HG03097 (cell line): ENCODE data around the gene MIPOL1.
"Not testable (repeated sequence)": the region's sequence is repeated elsewhere in the genome, so short reads cannot be mapped to it uniquely, and the experiment has no call there.

Experiments
- ATAC-seq: cut with Tn5 transposase; IDR thresholded peaks from one replicate; pipeline ENCODE4 v1.9.1; 2021; ENCODE audit not compliant: unreplicated experiment, low FRiP score

The MIPOL1 gene

DNA sequence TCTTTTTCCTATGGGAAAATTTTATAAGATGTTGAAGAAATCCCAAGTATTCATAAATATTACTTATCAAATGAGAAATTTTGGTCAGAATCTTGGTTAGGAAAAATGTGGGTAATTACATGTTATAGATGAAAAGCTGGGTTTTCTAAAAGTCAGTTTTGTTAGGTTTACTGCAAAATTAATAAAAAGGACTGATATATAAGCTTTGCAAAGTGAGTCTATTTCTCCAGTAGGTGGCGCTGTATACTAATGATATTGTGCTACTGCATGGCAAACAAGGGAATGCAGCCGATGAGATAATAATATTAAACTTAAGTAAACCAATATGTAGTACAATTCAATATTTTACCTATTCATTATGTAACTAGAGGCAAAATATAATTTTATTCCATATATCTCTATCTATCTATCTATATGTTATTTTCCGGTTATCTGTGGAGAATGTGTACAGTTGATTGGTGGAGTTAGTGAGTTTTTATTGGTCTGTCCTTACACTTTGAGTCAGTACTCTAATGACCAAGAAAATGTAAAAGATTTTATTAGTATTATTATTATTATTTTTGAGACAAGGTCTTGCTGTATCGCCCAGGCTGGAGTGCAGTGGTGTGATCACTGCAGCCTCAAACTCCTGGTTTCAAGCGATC lies 32.9 kb downstream of the MIPOL1 start:
- no peak for ATAC-seq

DNA sequence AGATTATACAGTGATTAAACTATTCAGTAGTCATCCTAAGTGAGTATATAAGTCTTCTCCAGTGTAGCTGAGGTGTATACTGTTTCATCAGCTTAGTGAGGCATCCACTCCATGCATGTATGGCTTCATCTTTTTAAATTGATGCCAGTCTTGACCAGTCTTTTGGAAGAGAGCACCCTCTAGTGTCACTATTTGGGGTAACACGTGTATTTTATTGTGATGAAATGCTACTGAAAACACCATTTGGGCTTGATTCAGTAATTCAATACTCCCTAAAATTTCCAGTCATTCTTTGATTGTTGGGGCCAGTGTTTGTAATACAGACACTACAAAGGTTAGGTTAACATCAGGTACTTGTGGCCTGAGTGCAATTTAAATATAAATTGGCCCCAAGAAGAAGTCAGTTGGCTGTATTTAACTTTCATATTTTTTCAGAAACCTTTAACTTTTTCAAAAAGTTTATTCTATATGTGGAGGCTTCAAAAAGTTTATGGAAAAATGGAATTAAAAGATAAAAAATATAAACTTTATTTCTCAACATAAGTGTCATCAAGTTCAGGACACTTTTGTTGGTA lies 35.3 kb downstream of the MIPOL1 start:
- ATAC-seq: no peak

DNA sequence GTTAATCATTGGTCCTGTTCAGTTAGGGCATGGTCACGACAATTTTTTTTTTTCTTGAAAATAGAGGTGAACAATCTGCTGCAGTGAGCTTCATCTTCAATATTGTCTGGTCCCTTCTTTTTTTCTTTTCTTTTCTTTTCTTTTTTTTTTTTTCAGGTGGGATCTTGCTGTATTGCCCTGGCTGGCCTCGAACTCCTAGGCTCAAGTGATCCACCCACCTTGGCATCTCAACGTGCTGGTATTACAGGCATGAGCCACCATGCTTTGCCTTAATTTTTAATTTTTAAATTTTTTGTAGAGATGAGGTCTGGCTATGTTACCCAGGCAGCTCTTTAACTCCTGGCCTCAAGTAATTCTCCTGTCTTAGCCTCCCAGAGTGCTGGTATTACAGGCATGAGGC lies 36.5 kb downstream of the MIPOL1 start:
- ATAC-seq: no peak

GRCh38 chr14:37236044-37236443 lies 38.3 kb downstream of the MIPOL1 start:
- not testable (repeated sequence) for ATAC-seq

DNA sequence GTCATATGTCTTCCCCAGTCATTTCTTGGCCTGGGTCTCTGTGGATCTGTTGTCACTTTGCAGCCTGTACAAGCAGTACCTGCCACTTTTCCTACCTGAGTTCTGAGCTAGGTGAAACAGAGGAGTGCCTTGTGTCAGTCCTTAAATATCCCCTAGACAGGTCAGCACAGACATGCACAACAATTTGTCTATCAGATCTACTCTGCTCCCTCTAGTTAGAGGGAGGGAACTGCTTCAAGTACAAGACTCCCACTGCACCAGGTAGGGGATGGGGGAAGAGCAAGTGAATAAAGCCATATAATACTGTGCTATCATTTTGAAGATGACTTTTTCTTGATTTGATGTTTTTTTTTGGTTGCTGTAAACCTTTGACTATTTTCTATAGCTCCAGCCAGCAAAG lies 39.4 kb downstream of the MIPOL1 start:
- ATAC-seq: no peak

GRCh38 chr14:37237735-37238200 lies 40.0 kb downstream of the MIPOL1 start:
- no peak for ATAC-seq

DNA sequence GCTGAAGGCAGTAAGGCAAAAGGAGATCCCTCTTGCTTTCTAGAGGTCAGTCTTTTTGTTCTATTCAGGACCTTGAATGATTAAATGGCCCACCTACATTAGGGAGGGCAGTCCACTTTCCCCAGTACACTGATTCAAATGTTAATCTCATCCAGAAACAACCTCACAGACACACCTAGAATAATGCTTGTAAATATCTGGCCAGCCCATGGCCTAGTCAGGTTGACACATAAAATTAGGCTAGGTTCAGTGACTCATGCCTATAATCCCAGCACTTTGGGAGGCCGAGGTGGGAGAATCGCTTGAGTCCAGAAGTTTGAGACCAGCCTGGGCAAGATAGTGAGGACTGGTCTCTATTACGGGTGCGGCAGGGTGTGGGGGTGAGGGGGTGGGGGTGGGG lies 43.5 kb downstream of the MIPOL1 start:
- no peak for ATAC-seq

- ATAC-seq: no peak
Observed at GRCh38 chr14:37246427-37246829, 48.7 kb downstream of the MIPOL1 start.

DNA sequence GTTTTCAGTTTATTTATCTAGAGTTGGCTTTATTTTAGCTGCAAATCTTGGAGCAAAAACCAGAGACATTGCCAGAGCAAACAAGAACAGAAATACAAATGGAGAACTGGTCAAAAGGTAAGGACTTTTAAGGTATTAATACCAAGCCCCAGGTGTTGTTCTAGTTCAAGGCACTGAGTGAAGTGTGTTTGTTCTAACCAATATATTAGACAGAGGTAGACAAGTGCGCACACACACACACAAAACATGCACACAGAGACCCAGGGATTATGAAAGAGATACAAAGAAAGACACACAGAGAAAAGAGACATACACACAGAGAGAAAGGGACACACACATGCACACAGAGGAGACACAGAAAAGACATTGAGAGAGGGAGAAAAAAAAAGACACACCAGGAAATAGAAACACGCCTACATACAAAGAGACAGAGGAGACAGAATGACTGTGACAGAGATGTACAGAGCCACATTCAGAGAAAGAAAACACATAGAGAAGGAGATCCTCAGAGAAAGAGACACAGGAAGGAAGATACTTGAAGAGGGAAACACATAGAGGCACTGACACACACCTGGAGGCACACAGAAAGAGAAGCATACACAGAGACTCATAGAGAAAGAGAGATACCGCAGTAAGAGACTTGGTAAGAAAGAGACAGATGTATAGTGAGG lies 50.2 kb downstream of the MIPOL1 start:
- ATAC-seq: no peak

DNA sequence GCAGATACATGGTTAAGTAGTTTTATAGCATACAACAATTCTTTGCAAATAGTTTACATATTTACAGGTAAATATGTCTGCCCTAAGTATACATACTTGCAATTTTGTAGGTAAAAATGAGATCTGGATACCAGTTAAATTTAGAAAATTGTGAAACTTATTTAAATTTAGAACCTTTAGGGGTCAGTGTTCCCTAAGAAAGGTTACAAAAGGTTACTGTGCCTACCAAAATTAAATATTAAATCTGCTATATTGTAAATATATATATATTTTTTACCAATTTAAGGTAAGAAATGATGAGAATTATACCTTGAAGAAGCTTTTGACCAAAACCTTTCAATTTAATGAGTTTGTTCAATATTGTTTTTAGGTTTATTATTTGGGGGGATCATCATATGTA lies 54.0 kb downstream of the MIPOL1 start:
- no peak for ATAC-seq

DNA sequence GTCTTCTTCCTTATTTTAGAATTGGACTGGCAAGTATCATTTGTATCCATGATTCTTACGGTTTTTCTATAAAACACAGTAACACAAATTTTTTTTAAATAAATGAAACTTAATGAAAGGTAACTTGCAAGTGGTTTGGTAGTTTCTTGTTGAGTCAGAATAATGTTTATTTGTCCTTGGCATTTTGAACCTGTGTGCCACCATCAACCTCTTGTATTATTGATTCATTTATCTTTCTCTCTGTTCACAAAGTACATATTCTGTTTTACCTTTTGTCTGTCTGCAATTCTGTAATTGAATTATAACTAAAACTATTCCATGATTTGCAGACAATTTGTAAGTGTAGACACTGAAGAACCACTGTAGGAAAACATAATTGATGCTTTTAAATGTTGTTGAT lies 54.7 kb downstream of the MIPOL1 start:
- ATAC-seq: no peak

DNA sequence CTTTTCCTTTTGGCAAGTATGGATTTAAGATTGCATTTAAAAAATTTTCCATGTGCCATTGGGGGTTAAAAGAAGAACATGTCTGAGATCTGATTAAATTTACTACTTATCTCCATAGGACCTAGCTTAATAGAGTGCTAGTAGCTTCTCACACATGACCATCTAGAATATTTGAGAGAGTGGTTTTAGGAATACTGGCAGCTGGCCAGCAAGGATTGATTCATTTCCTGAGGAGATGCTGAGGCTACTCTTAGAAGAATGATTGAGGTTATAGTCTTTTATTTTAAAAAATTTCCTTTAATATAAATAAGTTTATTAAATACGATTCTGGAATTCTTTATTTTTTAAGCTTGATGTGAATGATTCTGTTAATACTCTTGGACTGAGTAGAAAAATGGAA lies 56.2 kb downstream of the MIPOL1 start:
- ATAC-seq: no peak

- no peak for ATAC-seq
Observed at GRCh38 chr14:37254411-37254947, 56.7 kb downstream of the MIPOL1 start.

DNA sequence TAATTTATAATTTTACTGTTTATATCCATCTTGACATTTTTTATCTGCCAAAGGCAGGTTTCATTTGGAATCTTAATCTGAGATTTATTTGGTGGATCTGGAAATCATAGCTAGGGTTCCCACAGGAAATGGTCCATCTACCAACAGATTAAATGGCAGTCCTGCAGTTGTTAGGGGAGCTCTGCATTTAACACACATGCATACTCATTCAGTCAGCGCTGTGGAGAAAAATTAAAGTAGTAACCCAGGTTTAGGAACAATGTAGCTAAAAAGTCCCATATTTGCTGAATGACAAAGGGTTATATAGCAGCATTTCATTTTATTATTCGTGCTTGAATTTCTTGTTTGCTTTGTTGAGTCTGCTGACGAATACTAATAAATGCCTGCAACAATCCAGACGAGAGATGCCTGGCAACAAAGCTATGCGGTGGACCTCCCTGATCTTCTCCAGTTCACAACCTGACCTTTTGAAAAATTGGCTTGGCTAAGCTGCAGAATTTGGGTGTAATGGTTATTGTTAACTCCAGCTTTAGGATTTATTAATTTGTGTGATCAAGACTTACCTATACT lies 59.8 kb downstream of the MIPOL1 start:
- ATAC-seq: no peak

GRCh38 chr14:37262649-37263048 lies 64.9 kb downstream of the MIPOL1 start:
- no peak for ATAC-seq

DNA sequence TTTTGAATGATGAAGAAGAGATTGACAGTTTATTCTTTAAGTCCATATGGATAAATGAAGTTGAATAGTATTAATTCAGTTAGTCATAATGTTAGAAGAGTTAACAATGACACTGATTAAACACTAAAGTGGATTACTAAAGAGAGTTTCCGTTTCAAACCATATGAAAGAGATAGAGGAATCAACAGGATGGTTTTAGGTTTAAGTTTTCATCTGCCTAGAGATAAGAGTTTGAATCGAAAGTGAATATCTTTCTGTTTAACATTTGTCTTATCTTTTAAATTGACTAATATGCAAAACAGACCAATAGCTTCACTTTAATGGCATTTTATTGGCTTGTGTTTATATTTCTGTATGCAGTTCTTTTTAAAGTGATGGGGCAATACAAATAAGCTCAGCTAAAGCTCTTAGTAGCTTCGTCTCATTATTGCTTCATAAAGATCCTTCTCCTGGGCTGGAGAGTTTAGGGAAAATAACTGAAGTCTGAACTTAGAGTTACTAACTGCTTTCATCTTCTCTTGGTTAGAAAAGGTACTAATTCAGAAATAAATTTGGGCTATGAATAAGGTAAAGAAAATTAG lies 66.0 kb downstream of the MIPOL1 start:
- no peak for ATAC-seq

GRCh38 chr14:37268788-37269187 lies 71.1 kb downstream of the MIPOL1 start:
- ATAC-seq: no peak

GRCh38 chr14:37270629-37271028 lies 72.9 kb downstream of the MIPOL1 start:
- ATAC-seq: no peak

GRCh38 chr14:37272569-37272968 lies 74.8 kb downstream of the MIPOL1 start:
- ATAC-seq: no peak

DNA sequence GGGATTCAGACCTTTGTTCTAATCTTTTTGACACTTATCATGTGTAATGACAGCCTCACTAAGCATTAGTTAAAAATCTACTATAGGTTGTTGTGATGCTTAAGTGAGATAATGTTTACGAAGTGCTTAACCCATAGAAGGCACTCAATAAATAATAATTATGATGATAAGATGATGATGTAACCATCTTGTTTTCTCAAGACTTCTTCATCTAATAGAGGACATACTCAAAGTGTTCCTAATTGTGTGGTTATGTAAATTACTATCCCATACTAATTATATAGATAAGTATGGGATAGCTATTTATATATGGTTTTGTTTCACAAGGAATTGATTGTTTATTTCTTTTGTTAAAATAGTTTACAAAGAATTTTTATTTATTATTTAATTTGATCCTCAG lies 76.9 kb downstream of the MIPOL1 start:
- ATAC-seq: no peak

- no peak for ATAC-seq
Observed at GRCh38 chr14:37275963-37276362, 78.2 kb downstream of the MIPOL1 start.
